H9 (cell line): Measurements from ENCODE around the gene ROCK2. TPM values are rescaled to one million over a fixed set of nuclear protein-coding genes. Genes with fewer than 3 reads are reported as not detected.

Experiments used
- DNase-seq: peaks from one replicate; pipeline ENCODE4 v3.0.0-alpha.2; 2017
- H2AFZ ChIP-seq: one replicate; pipeline ENCODE4 v1.6.1; 2013; ENCODE audit warnings: mild to moderate bottlenecking, low read length, control low read depth, moderate library complexity
- H2AK5ac ChIP-seq: 2 replicates; pipeline ENCODE4 v1.6.1; 2013; ENCODE audit warnings: low read length, control low read depth, mixed read lengths; ENCODE audit not compliant: insufficient read length
- H2BK120ac ChIP-seq: one replicate; pipeline ENCODE4 v1.6.1; 2013; ENCODE audit warnings: low read depth, mild to moderate bottlenecking, low read length, control low read depth, inconsistent platforms; ENCODE audit not compliant: poor library complexity, severe bottlenecking
- H2BK12ac ChIP-seq: 2 replicates; pipeline ENCODE4 v1.6.1; 2013; ENCODE audit warnings: low read length, control low read depth, mixed read lengths, low read depth; ENCODE audit not compliant: insufficient read length
- H2BK15ac ChIP-seq: 2 replicates; pipeline ENCODE4 v1.6.1; 2013; ENCODE audit warnings: low read depth, low read length, control low read depth
- H2BK20ac ChIP-seq: one replicate; pipeline ENCODE4 v1.6.1; 2013; ENCODE audit warnings: low read depth, mild to moderate bottlenecking, low read length, control low read depth, inconsistent platforms; ENCODE audit not compliant: poor library complexity, severe bottlenecking
- H2BK5ac ChIP-seq: 2 replicates; pipeline ENCODE4 v1.6.1; 2013; ENCODE audit warnings: low read length, control low read depth, mixed read lengths; ENCODE audit not compliant: insufficient read length
- H3K14ac ChIP-seq: 2 replicates; pipeline ENCODE4 v1.6.1; 2013; ENCODE audit warnings: low read length, control low read depth; ENCODE audit not compliant: insufficient read depth
- H3K18ac ChIP-seq: 2 replicates; pipeline ENCODE4 v1.6.1; 2013; ENCODE audit warnings: low read depth, mild to moderate bottlenecking, mixed read lengths, low read length, control low read depth; ENCODE audit not compliant: insufficient read length
- H3K23ac ChIP-seq: 2 replicates; pipeline ENCODE4 v1.6.1; 2013; ENCODE audit warnings: low read length, control low read depth, mixed read lengths, low read depth; ENCODE audit not compliant: insufficient read length
- H3K23me2 ChIP-seq: 2 replicates; pipeline ENCODE4 v1.6.1; 2013; ENCODE audit warnings: low read depth, mild to moderate bottlenecking, mixed read lengths, low read length, control low read depth; ENCODE audit not compliant: insufficient read length, poor library complexity, severe bottlenecking
- H3K27ac ChIP-seq: 2 replicates; pipeline ENCODE4 v1.5.1; 2013; ENCODE audit warnings: low read length, control low read depth, mixed read lengths, low read depth; ENCODE audit not compliant: insufficient read length
- H3K27me3 ChIP-seq: 2 replicates; pipeline ENCODE4 v1.6.1; 2013; ENCODE audit warnings: low read length, control low read depth, inconsistent platforms; ENCODE audit not compliant: insufficient read depth
- H3K4ac ChIP-seq: 2 replicates; pipeline ENCODE4 v1.6.1; 2013; ENCODE audit warnings: low read depth, mild to moderate bottlenecking, control low read depth, inconsistent platforms, low read length, moderate library complexity
- H3K4me1 ChIP-seq: 2 replicates; pipeline ENCODE4 v1.6.1; 2013; ENCODE audit warnings: low read length, control low read depth, inconsistent platforms; ENCODE audit not compliant: insufficient read depth
- H3K4me2 ChIP-seq: 2 replicates; pipeline ENCODE4 v1.6.1; 2013; ENCODE audit warnings: low read length, control low read depth, mixed read lengths; ENCODE audit not compliant: insufficient read length, insufficient read depth
- H3K56ac ChIP-seq: 2 replicates; pipeline ENCODE4 v1.6.1; 2013; ENCODE audit warnings: low read depth, mild to moderate bottlenecking, mixed read lengths, low read length, control low read depth; ENCODE audit not compliant: insufficient read length
- H3K79me1 ChIP-seq: 2 replicates; pipeline ENCODE4 v1.6.1; 2013; ENCODE audit warnings: low read depth, mild to moderate bottlenecking, moderate library complexity, low read length, control low read depth, inconsistent platforms; ENCODE audit not compliant: insufficient read depth, poor library complexity, severe bottlenecking
- H3K79me2 ChIP-seq: 2 replicates; pipeline ENCODE4 v1.6.1; 2013; ENCODE audit warnings: low read length, control low read depth, inconsistent platforms; ENCODE audit not compliant: insufficient read depth
- H3K9ac ChIP-seq: 2 replicates; pipeline ENCODE4 v1.6.1; 2013; ENCODE audit warnings: low read length, control low read depth, mixed read lengths; ENCODE audit not compliant: insufficient read length; ENCODE audit errors: extremely low read depth
- H3K9me3 ChIP-seq: one replicate; pipeline ENCODE4 v1.6.1; 2013; ENCODE audit warnings: low read depth, low read length, inconsistent platforms; ENCODE audit not compliant: control insufficient read depth
- H3T11ph ChIP-seq: one replicate; pipeline ENCODE4 v1.6.1; 2013; ENCODE audit warnings: mild to moderate bottlenecking, low read length, control low read depth, inconsistent platforms
- H4K20me1 ChIP-seq: one replicate; pipeline ENCODE4 v1.6.1; 2013; ENCODE audit not compliant: control insufficient read depth, insufficient read length, insufficient read depth
- H4K5ac ChIP-seq: 2 replicates; pipeline ENCODE4 v1.6.1; 2013; ENCODE audit warnings: low read depth, mild to moderate bottlenecking, mixed read lengths, low read length, control low read depth; ENCODE audit not compliant: insufficient read length
- H4K8ac ChIP-seq: replicated peaks from 2 replicates; pipeline ENCODE4 v1.6.1; 2013; ENCODE audit warnings: low read length, control low read depth, mixed read lengths, low read depth; ENCODE audit not compliant: insufficient read length
- H4K91ac ChIP-seq: 2 replicates; pipeline ENCODE4 v1.6.1; 2013; ENCODE audit warnings: low read depth, mild to moderate bottlenecking, moderate library complexity, mixed read lengths, low read length, control low read depth; ENCODE audit not compliant: insufficient read length
- H3K27ac Mint-ChIP-seq, 3 experiments: 2 replicates in 2 of 3; 3 replicates in 1 of 3; pipeline ENCODE4 v1.8.0; 2020 to 2021; ENCODE audit warnings: mixed read lengths in 3 of 3, mild to moderate bottlenecking in 1 of 3, moderate library complexity in 1 of 3
- H3K27me3 Mint-ChIP-seq: 2 replicates; pipeline ENCODE4 v1.8.0; 2021; ENCODE audit warnings: low read depth, mild to moderate bottlenecking, moderate library complexity, mixed read lengths
- H3K36me3 Mint-ChIP-seq, 3 experiments: 2 replicates in 2 of 3; 3 replicates in 1 of 3; pipeline ENCODE4 v1.8.0; 2020 to 2021; ENCODE audit warnings: low read depth in 3 of 3, mixed read lengths in 3 of 3; ENCODE audit not compliant: insufficient read depth in 1 of 3
- H3K4me1 Mint-ChIP-seq, 2 experiments: 2 replicates each; pipeline ENCODE4 v1.8.0; 2020; ENCODE audit warnings: mixed read lengths in 2 of 2
- H3K4me3 Mint-ChIP-seq, 2 experiments: 2 replicates in 1 of 2; 3 replicates in 1 of 2; pipeline ENCODE4 v1.8.0; 2020 to 2021; ENCODE audit warnings: mild to moderate bottlenecking in 2 of 2, mixed read lengths in 2 of 2, moderate library complexity in 1 of 2
- H3K9me3 Mint-ChIP-seq, 2 experiments: 2 replicates in 1 of 2; 3 replicates in 1 of 2; pipeline ENCODE4 v1.8.0; 2020; ENCODE audit warnings: mild to moderate bottlenecking in 2 of 2, mixed read lengths in 2 of 2, moderate library complexity in 1 of 2
- WGBS: extraction: QIAGEN DNeasy Blood & Tissue Kit; methylation state at CpG from one replicate; pipeline ENCODE4 v1.1.7; 2013; ENCODE audit warnings: missing lambda C conversion rate, low lambda C conversion rate, mixed read lengths; ENCODE audit not compliant: insufficient read length; ENCODE audit errors: extremely low coverage; 5-methylcytosine and 5-hydroxymethylcytosine counted together
- total RNA-seq: library from RNA; stranded (reverse); gene quantifications from 2 replicates; pipeline ENCODE4 v1.2.1, GENCODE V29; 2021
- TF ChIP-seq, protein P1 (sequence below): fragments of 200-600 bp; sonication (generic); conservative IDR thresholded peaks from 3 replicates; pipeline ENCODE4 v1.8.0; 2021; ENCODE audit warnings: antibody characterized with exemption, mild to moderate bottlenecking

ROCK2 gene
- total RNA-seq, 1 experiment from 2014 or later, result 33.2 TPM

DNA sequence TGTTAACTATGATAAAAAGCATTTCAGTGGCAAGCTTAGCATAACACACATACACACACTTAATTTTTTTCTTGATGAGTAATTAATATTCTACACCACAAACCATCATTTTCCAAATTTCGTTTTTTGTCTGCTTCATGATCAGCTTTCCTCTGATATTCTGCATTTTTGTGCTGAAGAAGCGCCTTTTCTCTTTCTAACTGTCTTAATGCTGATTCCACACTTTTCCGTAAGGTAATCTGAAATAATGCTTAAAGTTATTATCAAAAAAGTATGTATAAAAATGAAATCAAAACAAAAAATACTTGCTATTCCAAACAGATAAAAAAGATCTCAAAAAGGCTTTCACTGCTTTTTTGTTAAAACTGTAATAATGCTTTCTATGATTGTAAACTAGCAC lies 129.0 kb downstream of the ROCK2 start:
- peaks cover 28 to 81% (median 57%) of the 10 kb centered on the region in 3 experiments for H3K36me3 Mint-ChIP-seq
- H3K14ac ChIP-seq, result no peak overlapping the region

More for the DNA sequence above, 129.0 kb downstream of the ROCK2 start:
- H3K18ac ChIP-seq, result no peak overlapping the region
- no peak overlapping the region for H3K27ac ChIP-seq
- H4K20me1 ChIP-seq, result no peaks in the 10 kb centered on the region
- Mint-ChIP-seq H3K4me3 (no peak overlapping the region), H3K4me1 (no peaks in the 10 kb centered on the region), H3K27me3 (no peaks in the 10 kb centered on the region), H3K9me3 (no peaks in the 10 kb centered on the region; a peak in 1 of 5 replicates), H3K27ac (no peak overlapping the region)
- H2BK5ac ChIP-seq, result no peak overlapping the region
- no peak overlapping the region for H2BK20ac ChIP-seq
- no peaks in the 10 kb centered on the region for H3K27me3 ChIP-seq
- H2AFZ ChIP-seq, result no peak overlapping the region
- no peak overlapping the region for H4K91ac ChIP-seq
- H3K9ac ChIP-seq, result no peak overlapping the region
- H3K4me2 ChIP-seq, result no peak overlapping the region
- no peak overlapping the region for H2BK15ac ChIP-seq
- TF ChIP-seq, protein P1, sequence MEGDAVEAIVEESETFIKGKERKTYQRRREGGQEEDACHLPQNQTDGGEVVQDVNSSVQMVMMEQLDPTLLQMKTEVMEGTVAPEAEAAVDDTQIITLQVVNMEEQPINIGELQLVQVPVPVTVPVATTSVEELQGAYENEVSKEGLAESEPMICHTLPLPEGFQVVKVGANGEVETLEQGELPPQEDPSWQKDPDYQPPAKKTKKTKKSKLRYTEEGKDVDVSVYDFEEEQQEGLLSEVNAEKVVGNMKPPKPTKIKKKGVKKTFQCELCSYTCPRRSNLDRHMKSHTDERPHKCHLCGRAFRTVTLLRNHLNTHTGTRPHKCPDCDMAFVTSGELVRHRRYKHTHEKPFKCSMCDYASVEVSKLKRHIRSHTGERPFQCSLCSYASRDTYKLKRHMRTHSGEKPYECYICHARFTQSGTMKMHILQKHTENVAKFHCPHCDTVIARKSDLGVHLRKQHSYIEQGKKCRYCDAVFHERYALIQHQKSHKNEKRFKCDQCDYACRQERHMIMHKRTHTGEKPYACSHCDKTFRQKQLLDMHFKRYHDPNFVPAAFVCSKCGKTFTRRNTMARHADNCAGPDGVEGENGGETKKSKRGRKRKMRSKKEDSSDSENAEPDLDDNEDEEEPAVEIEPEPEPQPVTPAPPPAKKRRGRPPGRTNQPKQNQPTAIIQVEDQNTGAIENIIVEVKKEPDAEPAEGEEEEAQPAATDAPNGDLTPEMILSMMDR, result no peak
- H2BK120ac ChIP-seq, result no peak overlapping the region
- H3K4me1 ChIP-seq, result no peaks in the 10 kb centered on the region
- no peaks in the 10 kb centered on the region for H3K79me1 ChIP-seq
- H4K8ac ChIP-seq, result no peak overlapping the region
- no peaks in the 10 kb centered on the region for H3K79me2 ChIP-seq
- DNase-seq, result no peak
- H3K9me3 ChIP-seq, result no peaks in the 10 kb centered on the region
- no peak overlapping the region for H2AK5ac ChIP-seq
- H3K4ac ChIP-seq, result no peak overlapping the region
- 100% methylated on average over 1 of the region's 3 CpGs for WGBS
- no peak overlapping the region for H4K5ac ChIP-seq
- H2BK12ac ChIP-seq, result no peak overlapping the region
- no peak overlapping the region for H3T11ph ChIP-seq
- no peak overlapping the region for H3K56ac ChIP-seq
- H3K23ac ChIP-seq, result no peak overlapping the region
- no peaks in the 10 kb centered on the region for H3K23me2 ChIP-seq
